IMR-90 (cell line): ENCODE measurements around the gene PARD6G. TPM values are rescaled to one million over a fixed set of nuclear protein-coding genes. Genes with fewer than 3 reads are reported as not detected.

Experiments
- ATAC-seq: fragments of 200-7000 bp; cut with Tn5 transposase; 2 replicates; pipeline ENCODE4 v1.9.1; 2020; ENCODE audit warnings: low read depth, mild to moderate bottlenecking, moderate library complexity
- BruUV-seq: library from RNA; stranded (reverse); fragments of 400-500 nt; replicated peaks from 2 replicates; lab custom pipeline; 2021; lab: Mats Ljungman, UMichigan
- CTCF ChIA-PET: fragments of 300-600 bp; formaldehyde crosslinking; extraction: SDS; loops from one replicate; lab custom pipeline; 2021; ENCODE audit warnings: antibody characterized with exemption; lab: Yijun Ruan, JAX
- POLR2A ChIA-PET: fragments of 300-600 bp; sonication (Branson Sonifier 250); formaldehyde crosslinking; loops from one replicate; lab custom pipeline; 2022; ENCODE audit warnings: antibody characterized with exemption; ENCODE audit not compliant: unreplicated experiment; lab: Charles Lee
- DNase-seq: peaks from one replicate; pipeline ENCODE4 v3.0.0; 2013
- H2AFZ ChIP-seq: replicated peaks from 2 replicates; pipeline ENCODE3; 2013; ENCODE audit warnings: low read length, mild to moderate bottlenecking; ENCODE audit not compliant: poor library complexity
- H2AK5ac ChIP-seq: 2 replicates; pipeline ENCODE4 v1.6.1; 2013; ENCODE audit warnings: low read depth, low read length, inconsistent platforms
- H2AK9ac ChIP-seq: replicated peaks from 2 replicates; pipeline ENCODE3; 2013; ENCODE audit warnings: mild to moderate bottlenecking, low read depth, low read length, moderate library complexity; ENCODE audit not compliant: poor library complexity
- H2BK120ac ChIP-seq: 2 replicates; pipeline ENCODE4 v1.6.1; 2013; ENCODE audit warnings: low read depth, low read length, inconsistent platforms
- H2BK15ac ChIP-seq: 3 replicates; pipeline ENCODE4 v1.6.1; 2013; ENCODE audit warnings: low read depth, low read length, inconsistent platforms
- H2BK20ac ChIP-seq: 2 replicates; pipeline ENCODE4 v1.6.1; 2013; ENCODE audit warnings: low read depth, mild to moderate bottlenecking, inconsistent platforms, low read length, moderate library complexity
- H2BK5ac ChIP-seq: 2 replicates; pipeline ENCODE4 v1.6.1; 2013; ENCODE audit warnings: mild to moderate bottlenecking, low read depth, low read length, inconsistent platforms; ENCODE audit not compliant: poor library complexity, severe bottlenecking
- H3K14ac ChIP-seq: replicated peaks from 2 replicates; pipeline ENCODE4 v1.6.1; 2013; ENCODE audit warnings: low read depth, low read length, inconsistent platforms
- H3K18ac ChIP-seq: 2 replicates; pipeline ENCODE4 v1.6.1; 2013; ENCODE audit warnings: low read depth, low read length, control low read depth
- H3K23ac ChIP-seq: 2 replicates; pipeline ENCODE4 v1.6.1; 2013; ENCODE audit warnings: low read depth, low read length, inconsistent platforms
- H3K27ac ChIP-seq: 2 replicates; pipeline ENCODE4 v1.5.1; 2013; ENCODE audit warnings: mild to moderate bottlenecking, control low read depth, low read length; ENCODE audit not compliant: insufficient read depth
- H3K27me3 ChIP-seq: 2 replicates; pipeline ENCODE4 v1.6.1; 2013; ENCODE audit warnings: low read length; ENCODE audit not compliant: control insufficient read depth, insufficient read depth
- H3K36me3 ChIP-seq: 2 replicates; pipeline ENCODE4 v1.6.1; 2013; ENCODE audit warnings: low read length, mixed read lengths; ENCODE audit not compliant: control insufficient read depth, insufficient read depth
- H3K4ac ChIP-seq: 2 replicates; pipeline ENCODE4 v1.6.1; 2013; ENCODE audit warnings: low read depth, low read length, inconsistent platforms
- H3K4me1 ChIP-seq: 2 replicates; pipeline ENCODE4 v1.6.1; 2013; ENCODE audit warnings: low read length, mixed read lengths; ENCODE audit not compliant: control insufficient read depth, insufficient read depth
- H3K4me2 ChIP-seq: 2 replicates; pipeline ENCODE4 v1.6.1; 2013; ENCODE audit warnings: low read depth, mild to moderate bottlenecking, control low read depth, low read length, moderate library complexity
- H3K4me3 ChIP-seq: 2 replicates; pipeline ENCODE4 v1.5.1; 2013; ENCODE audit warnings: low read depth, mild to moderate bottlenecking, control low read depth, low read length, moderate library complexity; ENCODE audit not compliant: insufficient read depth
- H3K56ac ChIP-seq: 2 replicates; pipeline ENCODE4 v1.6.1; 2013; ENCODE audit warnings: low read length, inconsistent platforms; ENCODE audit not compliant: insufficient read depth; ENCODE audit errors: extremely low read depth
- H3K79me1 ChIP-seq, 2 experiments: 2 replicates each; pipeline ENCODE4 v1.6.1; 2013; ENCODE audit warnings: low read length in 2 of 2, inconsistent platforms in 1 of 2, low read depth in 1 of 2
- H3K9ac ChIP-seq: 2 replicates; pipeline ENCODE4 v1.6.1; 2013; ENCODE audit warnings: low read depth, low read length, control low read depth
- H3K9me1 ChIP-seq: 2 replicates; pipeline ENCODE4 v1.6.1; 2013; ENCODE audit warnings: low read length, inconsistent platforms; ENCODE audit not compliant: insufficient read depth
- H3K9me3 ChIP-seq: 2 replicates; pipeline ENCODE4 v1.6.1; 2013; ENCODE audit warnings: low read length; ENCODE audit not compliant: control insufficient read depth, insufficient read depth
- H4K20me1 ChIP-seq: 2 replicates; pipeline ENCODE4 v1.6.1; 2013; ENCODE audit warnings: low read length, inconsistent platforms; ENCODE audit not compliant: insufficient read depth
- H4K5ac ChIP-seq: 2 replicates; pipeline ENCODE4 v1.6.1; 2013; ENCODE audit warnings: mild to moderate bottlenecking, low read depth, low read length, control low read depth
- H4K8ac ChIP-seq, 2 experiments: 2 replicates each; pipeline ENCODE4 v1.6.1; 2013; ENCODE audit warnings: low read depth in 2 of 2, low read length in 2 of 2, control low read depth in 1 of 2, inconsistent platforms in 1 of 2
- H4K91ac ChIP-seq: 2 replicates; pipeline ENCODE4 v1.6.1; 2013; ENCODE audit warnings: low read depth, low read length, inconsistent platforms; ENCODE audit not compliant: insufficient read depth
- FOS ChIP-seq: fragments of 150-350 bp; IDR thresholded peaks from 2 replicates; pipeline ENCODE4 v1.6.1; 2016; ENCODE audit warnings: low read depth, low read length
- WGBS, 2 experiments: methylation state at CpG; one replicate each; pipeline versions ENCODE4 v1.1.5 to v1.1.7; 2013; ENCODE audit warnings: missing lambda C conversion rate in 2 of 2; ENCODE audit not compliant: insufficient read length in 1 of 2; ENCODE audit errors: extremely low coverage in 2 of 2; 5-methylcytosine and 5-hydroxymethylcytosine counted together
- dilution Hi-C: fragments of 300-500 bp; cut with HindIII; formaldehyde crosslinking; loops from one replicate; pipeline ENCODE4 v1.14.3; 2018; ENCODE audit warnings: low sequenced_read_pairs; ENCODE audit not compliant: unreplicated experiment
- in situ Hi-C: fragments of 300-500 bp; cut with MboI; formaldehyde crosslinking; loops from 3 replicates; pipeline ENCODE4 v1.14.3; 2019; ENCODE audit warnings: low sequenced_read_pairs, inconsistent platforms, mixed read lengths
- intact Hi-C: fragments of 100-400 bp; cut with micrococcal nuclease; formaldehyde crosslinking; loops from 2 replicates; pipeline ENCODE4 v1.10.0; 2022
- polyA plus RNA-seq, 3 experiments: library from polyadenylated mRNA; depleted of rRNA; stranded (reverse); fragments of >200 nt; gene quantifications; 2 replicates each; pipeline ENCODE4 v1.2.3, GENCODE V29; 2012; ENCODE audit warnings: low replicate concordance in 1 of 3
- total RNA-seq: library from RNA; depleted of rRNA; stranded (reverse); fragments of >200 nt; gene quantifications from 2 replicates; pipeline ENCODE4 v1.2.3, GENCODE V29; 2012
- TF ChIP-seq, protein P1 (sequence below): conservative IDR thresholded peaks from 2 replicates; pipeline ENCODE4 v1.5.1; 2012; ENCODE audit warnings: mild to moderate bottlenecking, low read depth, low read length, improper control_type of control experiment

Gene PARD6G
- total and polyA plus RNA-seq, 2 of the 4 experiments (the other 2 are of a cell fraction): 2.5 to 4.6 TPM

DNA sequence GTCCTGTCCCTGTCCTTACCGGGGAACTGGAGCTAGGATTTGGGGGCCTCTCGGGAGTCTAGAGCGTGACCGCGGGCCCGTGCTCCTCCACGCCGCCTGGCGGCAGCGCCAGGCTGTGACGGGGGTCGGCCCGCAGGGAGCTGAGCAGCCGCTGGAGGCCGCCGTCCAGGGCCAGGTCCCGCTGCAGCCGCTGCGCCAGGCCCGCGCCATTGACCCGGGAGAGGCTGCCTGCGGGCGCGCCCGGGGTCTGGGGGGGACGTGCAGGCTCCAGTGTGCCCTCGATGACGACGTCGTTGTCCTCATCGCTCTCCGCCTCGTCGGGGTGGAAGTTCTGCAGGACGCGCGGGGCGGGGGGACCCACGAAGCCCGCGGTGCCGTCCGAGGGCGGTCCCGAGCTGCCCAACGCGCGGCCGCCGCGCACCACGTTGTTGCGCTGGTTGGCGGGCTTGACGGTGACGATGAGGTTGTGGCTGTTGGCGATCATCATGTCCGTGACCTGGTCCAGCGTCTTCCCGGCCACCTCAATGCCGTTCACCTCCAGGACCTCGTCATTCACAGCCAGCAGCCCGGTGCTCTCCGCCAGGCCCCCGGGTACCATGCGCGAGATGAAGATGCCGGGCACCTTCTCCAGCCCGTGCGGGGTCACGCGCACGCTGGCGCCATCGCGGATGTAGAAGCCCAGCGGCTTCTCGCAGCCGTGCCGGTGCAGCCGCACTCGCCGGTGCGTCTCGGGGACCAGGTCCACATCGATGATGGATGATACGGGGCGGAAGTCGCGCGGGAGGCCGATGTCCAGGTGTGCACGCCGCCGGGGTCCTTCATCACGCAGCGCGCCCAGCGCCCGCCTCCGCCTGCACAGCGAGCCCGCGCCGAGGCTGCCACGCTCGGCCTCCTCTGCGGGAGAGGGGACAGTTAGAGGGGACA is 87.3 kb downstream of the PARD6G start:
- ChIA-PET CTCF (interaction anchor here (0.7 to 0.9 kb wide), 2 partner anchors 11 to 93 kb away, joined by 3 to 4 read pairs; no protein-coding TSS in a partner anchor), POLR2A (no interaction called here)
- no peak overlapping the region for H3K4me3 ChIP-seq
- H3K9ac ChIP-seq: no peak overlapping the region
- no peaks in the 10 kb centered on the region; the same call in 1 of the 2 replicates for H4K20me1 ChIP-seq
- no peaks in the 10 kb centered on the region for H3K4me1 ChIP-seq
- no peak overlapping the region for H2AK5ac ChIP-seq
- no peak overlapping the region for H2BK5ac ChIP-seq
- intact Hi-C loops: loop anchor here (2.0 kb wide), 1 partner anchor 19 kb away; no protein-coding TSS in a partner anchor
- no peak overlapping the region for H2AK9ac ChIP-seq
- no peak overlapping the region for H4K5ac ChIP-seq
- WGBS, 2 experiments: 80% methylated on average over 90 of the region's 109 CpGs; no CpG with 5 or more reads in 1 of the 2 experiments
- TF ChIP-seq, protein P1, sequence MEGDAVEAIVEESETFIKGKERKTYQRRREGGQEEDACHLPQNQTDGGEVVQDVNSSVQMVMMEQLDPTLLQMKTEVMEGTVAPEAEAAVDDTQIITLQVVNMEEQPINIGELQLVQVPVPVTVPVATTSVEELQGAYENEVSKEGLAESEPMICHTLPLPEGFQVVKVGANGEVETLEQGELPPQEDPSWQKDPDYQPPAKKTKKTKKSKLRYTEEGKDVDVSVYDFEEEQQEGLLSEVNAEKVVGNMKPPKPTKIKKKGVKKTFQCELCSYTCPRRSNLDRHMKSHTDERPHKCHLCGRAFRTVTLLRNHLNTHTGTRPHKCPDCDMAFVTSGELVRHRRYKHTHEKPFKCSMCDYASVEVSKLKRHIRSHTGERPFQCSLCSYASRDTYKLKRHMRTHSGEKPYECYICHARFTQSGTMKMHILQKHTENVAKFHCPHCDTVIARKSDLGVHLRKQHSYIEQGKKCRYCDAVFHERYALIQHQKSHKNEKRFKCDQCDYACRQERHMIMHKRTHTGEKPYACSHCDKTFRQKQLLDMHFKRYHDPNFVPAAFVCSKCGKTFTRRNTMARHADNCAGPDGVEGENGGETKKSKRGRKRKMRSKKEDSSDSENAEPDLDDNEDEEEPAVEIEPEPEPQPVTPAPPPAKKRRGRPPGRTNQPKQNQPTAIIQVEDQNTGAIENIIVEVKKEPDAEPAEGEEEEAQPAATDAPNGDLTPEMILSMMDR: peak; percentile 31
- TF ChIP-seq FOS: no peak
- no peak overlapping the region for H2BK15ac ChIP-seq
- H3K79me1 ChIP-seq: peaks cover 3 to 5% of the 10 kb centered on the region in 2 experiments; a peak in 2 of 4 replicates
- H3K4ac ChIP-seq: no peak overlapping the region
- no peaks in the 10 kb centered on the region for H3K9me1 ChIP-seq
- dilution Hi-C loops: no loop called here
- peaks cover 8% of the 10 kb centered on the region for H3K9me3 ChIP-seq
- H4K8ac ChIP-seq: no peak overlapping the region
- DNase-seq (no peak), ATAC-seq (peak; percentile 69)
- H4K91ac ChIP-seq: no peak overlapping the region
- BruUV-seq: no TSS peak
- in situ Hi-C loops: no loop called here
- peak overlapping the region; percentile 21 for H2AFZ ChIP-seq
- H3K14ac ChIP-seq: no peak overlapping the region
- no peak overlapping the region for H3K27ac ChIP-seq
- H3K27me3 ChIP-seq: no peaks in the 10 kb centered on the region
- H3K18ac ChIP-seq: no peak overlapping the region
- no peak overlapping the region for H2BK120ac ChIP-seq
- H3K36me3 ChIP-seq: peaks cover 1% of the 10 kb centered on the region; the same call in 1 of the 2 replicates
- no peak overlapping the region for H3K4me2 ChIP-seq
- no peak overlapping the region for H3K56ac ChIP-seq
- no peak overlapping the region for H2BK20ac ChIP-seq
- H3K23ac ChIP-seq: no peak overlapping the region
